Uterus (tissue), 2 donors: Measurements from ENCODE around the gene P2RY11.

ENCODE experiments used
- POLR2A ChIP-seq, 2 donors: fragments of 450-650 bp; IDR thresholded peaks; one replicate each; pipeline ENCODE4 v1.6.1; 2016; ENCODE audit warnings: antibody characterized with exemption in 2 of 2, mild to moderate bottlenecking in 1 of 2, moderate library complexity in 1 of 2
- TF ChIP-seq, protein P1 (sequence below), 4 experiments: fragments of 200-600 bp in 2 of 4; fragments of 450-650 bp in 2 of 4; sonication (generic) in 2 of 4; IDR thresholded peaks; one replicate each; pipeline ENCODE4 v1.5.1; 2016 to 2019; ENCODE audit warnings: antibody characterized with exemption in 4 of 4, mild to moderate bottlenecking in 2 of 4, moderate library complexity in 1 of 4

DNA sequence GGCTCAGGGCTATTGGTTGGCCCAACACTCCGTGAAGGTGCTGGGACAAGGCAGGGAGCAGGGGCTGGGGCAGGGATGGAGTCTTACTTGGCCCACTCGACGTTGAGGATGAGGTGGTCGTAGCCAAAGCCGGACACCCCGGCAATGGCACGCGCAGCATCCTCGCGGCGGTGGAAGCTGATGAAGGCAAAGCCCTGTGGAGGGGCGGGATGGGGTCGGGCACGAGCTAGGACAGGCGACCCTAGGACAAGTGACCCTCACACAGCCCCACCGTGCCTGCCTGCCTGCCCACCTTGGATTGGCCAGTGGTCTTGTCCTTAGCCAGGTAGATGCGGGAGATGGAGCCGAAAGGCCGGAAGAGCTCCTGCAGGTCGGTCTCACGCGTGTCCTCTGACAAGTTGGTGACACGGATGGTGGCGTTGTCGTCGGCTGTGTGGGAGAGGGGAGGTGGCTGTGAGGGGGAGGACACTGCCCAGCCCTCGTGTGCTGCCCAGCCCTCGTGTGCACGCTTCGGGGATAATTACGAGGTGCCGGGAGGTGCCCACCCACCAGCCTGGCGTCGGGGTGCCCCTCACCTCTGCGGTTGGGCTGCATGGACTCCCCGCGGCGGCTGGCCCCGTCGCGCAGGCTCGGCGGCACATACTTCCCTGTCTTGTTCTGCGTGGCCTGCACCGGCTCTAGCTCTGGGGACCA lies 4.0 kb downstream of the P2RY11 start:
- TF ChIP-seq, protein P1, sequence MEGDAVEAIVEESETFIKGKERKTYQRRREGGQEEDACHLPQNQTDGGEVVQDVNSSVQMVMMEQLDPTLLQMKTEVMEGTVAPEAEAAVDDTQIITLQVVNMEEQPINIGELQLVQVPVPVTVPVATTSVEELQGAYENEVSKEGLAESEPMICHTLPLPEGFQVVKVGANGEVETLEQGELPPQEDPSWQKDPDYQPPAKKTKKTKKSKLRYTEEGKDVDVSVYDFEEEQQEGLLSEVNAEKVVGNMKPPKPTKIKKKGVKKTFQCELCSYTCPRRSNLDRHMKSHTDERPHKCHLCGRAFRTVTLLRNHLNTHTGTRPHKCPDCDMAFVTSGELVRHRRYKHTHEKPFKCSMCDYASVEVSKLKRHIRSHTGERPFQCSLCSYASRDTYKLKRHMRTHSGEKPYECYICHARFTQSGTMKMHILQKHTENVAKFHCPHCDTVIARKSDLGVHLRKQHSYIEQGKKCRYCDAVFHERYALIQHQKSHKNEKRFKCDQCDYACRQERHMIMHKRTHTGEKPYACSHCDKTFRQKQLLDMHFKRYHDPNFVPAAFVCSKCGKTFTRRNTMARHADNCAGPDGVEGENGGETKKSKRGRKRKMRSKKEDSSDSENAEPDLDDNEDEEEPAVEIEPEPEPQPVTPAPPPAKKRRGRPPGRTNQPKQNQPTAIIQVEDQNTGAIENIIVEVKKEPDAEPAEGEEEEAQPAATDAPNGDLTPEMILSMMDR (IDR thresholded peaks at IDR 0.05), result no peak
- no peak for TF ChIP-seq POLR2A (IDR thresholded peaks at IDR 0.05)
